Stimulated activated CD4-positive, alpha-beta T cell treated with anti-CD3 and anti-CD28 coated beads, TNF-alpha, amount 100 ng/mL, for 24 hours (primary cell): Measurements from ENCODE around the gene IMMP2L.
"Not testable (repeated sequence)": the region's sequence is repeated elsewhere in the genome, so short reads cannot be mapped to it uniquely, and the experiment has no call there.

ENCODE experiments used
- DNase-seq, 3 experiments: peaks; one replicate each; pipeline ENCODE4 v3.0.0-alpha.2; 2020; ENCODE audit warnings: low read depth in 3 of 3

Gene IMMP2L

GRCh38 chr7:111339006-111339405 is 223.3 kb downstream of the IMMP2L start:
- no peak for DNase-seq

- DNase-seq = no peak
These were observed 229.3 kb downstream of the IMMP2L start for GRCh38 chr7:111333010-111333409.

GRCh38 chr7:111330235-111330523 is 232.1 kb downstream of the IMMP2L start:
- DNase-seq = no peak

GRCh38 chr7:111329367-111330234 is 232.7 kb downstream of the IMMP2L start:
- no peak for DNase-seq

- DNase-seq = no peak
These were observed 233.8 kb downstream of the IMMP2L start for GRCh38 chr7:111328487-111328886.

GRCh38 chr7:111324776-111325175 is 237.5 kb downstream of the IMMP2L start:
- no peak for DNase-seq

GRCh38 chr7:111324228-111324627 is 238.1 kb downstream of the IMMP2L start:
- no peak for DNase-seq

GRCh38 chr7:111323670-111324069 is 238.6 kb downstream of the IMMP2L start:
- not testable (repeated sequence) for DNase-seq

GRCh38 chr7:111320133-111320532 is 242.2 kb downstream of the IMMP2L start:
- no peak for DNase-seq

GRCh38 chr7:111312966-111313365 is 249.3 kb downstream of the IMMP2L start:
- no peak for DNase-seq

- DNase-seq = no peak
These were observed 253.6 kb downstream of the IMMP2L start for GRCh38 chr7:111308691-111309090.

GRCh38 chr7:111301891-111302290 is 260.4 kb downstream of the IMMP2L start:
- DNase-seq = no peak

- DNase-seq = no peak
These were observed 267.8 kb downstream of the IMMP2L start for GRCh38 chr7:111294494-111294893.

- DNase-seq = no peak
These were observed 270.2 kb downstream of the IMMP2L start for GRCh38 chr7:111292026-111292470.

GRCh38 chr7:111290982-111291381 is 271.3 kb downstream of the IMMP2L start:
- no peak for DNase-seq

- no peak for DNase-seq
These were observed 271.9 kb downstream of the IMMP2L start for GRCh38 chr7:111290419-111290818.

- DNase-seq = not testable (repeated sequence)
These were observed 273.9 kb downstream of the IMMP2L start for GRCh38 chr7:111288441-111288840.

GRCh38 chr7:111282626-111283025 is 279.7 kb downstream of the IMMP2L start:
- no peak for DNase-seq

- no peak for DNase-seq
These were observed 287.4 kb downstream of the IMMP2L start for GRCh38 chr7:111274857-111275256.

GRCh38 chr7:111272092-111272491 is 290.2 kb downstream of the IMMP2L start:
- DNase-seq = no peak

GRCh38 chr7:111270794-111271193 is 291.5 kb downstream of the IMMP2L start:
- DNase-seq = not testable (repeated sequence)

GRCh38 chr7:111268941-111269340 is 293.4 kb downstream of the IMMP2L start:
- DNase-seq = no peak

- DNase-seq = no peak
These were observed 295.7 kb downstream of the IMMP2L start for GRCh38 chr7:111266613-111267012.

- no peak for DNase-seq
These were observed 296.9 kb downstream of the IMMP2L start for GRCh38 chr7:111265394-111265793.
